T-helper 2 cell (primary cell): Measurements from ENCODE around the gene ZNF879.

Experiments used
- DNase-seq, 5 experiments: peaks; one replicate each; pipeline versions ENCODE4 v3.0.0 to v3.0.0-alpha.2; 2012 to 2022
- total RNA-seq, 2 donors: gene quantifications; one replicate each; lab custom pipeline; 2026; lab: John Stamatoyannopoulos, UW

Gene ZNF879
- 5.0 to 8.2 reads per million in 2 donors for total RNA-seq

- peak; percentile 79 to 96 (median 89) for DNase-seq
Measured at GRCh38 chr5:179023528-179024189, at the start of gene ZNF879. TSS of gene ZNF879 (plus strand) at chr5:179023804. CDS start at chr5:179025005, 1,201 bp downstream.

- DNase-seq, result no peak
Measured at GRCh38 chr5:178981381-178981780, 42.2 kb upstream of the ZNF879 start.

GRCh38 chr5:178982941-178983340, 40.7 kb upstream of the ZNF879 start:
- DNase-seq, result no peak

GRCh38 chr5:178983728-178984127, 39.9 kb upstream of the ZNF879 start:
- no peak for DNase-seq

- no peak for DNase-seq
Measured at GRCh38 chr5:178984145-178985072, 39.2 kb upstream of the ZNF879 start.

- no peak for DNase-seq
Measured at GRCh38 chr5:178986326-178986960, 37.2 kb upstream of the ZNF879 start.

GRCh38 chr5:178988436-178989220, 35.0 kb upstream of the ZNF879 start:
- DNase-seq, result no peak

- no peak for DNase-seq
Measured at GRCh38 chr5:178989311-178989710, 34.3 kb upstream of the ZNF879 start.

- DNase-seq, result no peak
Measured at GRCh38 chr5:178990491-178990890, 33.1 kb upstream of the ZNF879 start.

- no peak for DNase-seq
Measured at GRCh38 chr5:178991190-178992145, 32.1 kb upstream of the ZNF879 start.

- no peak for DNase-seq
Measured at GRCh38 chr5:178992291-178992895, 31.2 kb upstream of the ZNF879 start.

GRCh38 chr5:178993236-178993765, 30.3 kb upstream of the ZNF879 start:
- no peak for DNase-seq

- DNase-seq, result no peak
Measured at GRCh38 chr5:178993955-178994579, 29.5 kb upstream of the ZNF879 start.

- DNase-seq, result peak in 1 of 5 experiments; percentile 14
Measured at GRCh38 chr5:178994580-178995340, 28.8 kb upstream of the ZNF879 start, which contains the start of gene GRM6. TSS of gene GRM6 (minus strand) at chr5:178995320. CDS start at chr5:178994944, 376 bp downstream.

GRCh38 chr5:178995341-178995690, 28.3 kb upstream of the ZNF879 start:
- no peak for DNase-seq

- DNase-seq, result no peak
Measured at GRCh38 chr5:178996156-178996555, 27.4 kb upstream of the ZNF879 start.

- DNase-seq, result no peak
Measured at GRCh38 chr5:178997191-178997590, 26.4 kb upstream of the ZNF879 start.

- DNase-seq, result no peak
Measured at GRCh38 chr5:178998441-178998840, 25.2 kb upstream of the ZNF879 start.

GRCh38 chr5:179006564-179006963, 17.0 kb upstream of the ZNF879 start:
- DNase-seq, result no peak
